HFFc6 (cell line): ENCODE results near the gene TEX22. TPM values are rescaled to one million over a fixed set of nuclear protein-coding genes. Genes with fewer than 3 reads are reported as not detected.
A peak's percentile ranks its signal among the peaks of the same experiment; 100 is the strongest.

Source experiments
- DNase-seq: peaks from one replicate; pipeline ENCODE4 v3.0.0-alpha.2; 2018
- H3K27ac Mint-ChIP-seq: 2 replicates; pipeline ENCODE4 v1.8.0; 2020; ENCODE audit warnings: mild to moderate bottlenecking, mixed read lengths
- H3K27me3 Mint-ChIP-seq: 2 replicates; pipeline ENCODE4 v1.8.0; 2021; ENCODE audit warnings: mild to moderate bottlenecking, moderate library complexity, mixed read lengths; ENCODE audit not compliant: insufficient read depth
- H3K36me3 Mint-ChIP-seq: 2 replicates; pipeline ENCODE4 v1.8.0; 2021; ENCODE audit warnings: low read depth, mixed read lengths
- H3K4me1 Mint-ChIP-seq: 2 replicates; pipeline ENCODE4 v1.8.0; 2020; ENCODE audit warnings: low read depth, mixed read lengths
- H3K4me3 Mint-ChIP-seq: 2 replicates; pipeline ENCODE4 v1.8.0; 2020; ENCODE audit warnings: mild to moderate bottlenecking, moderate library complexity, mixed read lengths
- H3K9me3 Mint-ChIP-seq: 2 replicates; pipeline ENCODE4 v1.8.0; 2020; ENCODE audit warnings: mild to moderate bottlenecking, mixed read lengths
- total RNA-seq, 6 experiments: library from RNA; stranded (reverse); fragmentation: NEBNext Ultra II Directional; extraction: Animal tissue kit (Norgen Biotek cat#: 25700); gene quantifications; 2 replicates in 1 of 6; 3 replicates in 5 of 6; pipeline ENCODE4 v1.2.3, GENCODE V29; 2021
- TF ChIP-seq, protein P1 (sequence below): fragments of 200-600 bp; sonication (generic); IDR thresholded peaks from 2 replicates; pipeline ENCODE4 v1.5.0; 2021; ENCODE audit warnings: antibody characterized with exemption, mild to moderate bottlenecking

TEX22 gene
- total RNA-seq, 6 experiments from 2014 or later, result 0.34 to 2.1 (median 0.76) TPM

DNA sequence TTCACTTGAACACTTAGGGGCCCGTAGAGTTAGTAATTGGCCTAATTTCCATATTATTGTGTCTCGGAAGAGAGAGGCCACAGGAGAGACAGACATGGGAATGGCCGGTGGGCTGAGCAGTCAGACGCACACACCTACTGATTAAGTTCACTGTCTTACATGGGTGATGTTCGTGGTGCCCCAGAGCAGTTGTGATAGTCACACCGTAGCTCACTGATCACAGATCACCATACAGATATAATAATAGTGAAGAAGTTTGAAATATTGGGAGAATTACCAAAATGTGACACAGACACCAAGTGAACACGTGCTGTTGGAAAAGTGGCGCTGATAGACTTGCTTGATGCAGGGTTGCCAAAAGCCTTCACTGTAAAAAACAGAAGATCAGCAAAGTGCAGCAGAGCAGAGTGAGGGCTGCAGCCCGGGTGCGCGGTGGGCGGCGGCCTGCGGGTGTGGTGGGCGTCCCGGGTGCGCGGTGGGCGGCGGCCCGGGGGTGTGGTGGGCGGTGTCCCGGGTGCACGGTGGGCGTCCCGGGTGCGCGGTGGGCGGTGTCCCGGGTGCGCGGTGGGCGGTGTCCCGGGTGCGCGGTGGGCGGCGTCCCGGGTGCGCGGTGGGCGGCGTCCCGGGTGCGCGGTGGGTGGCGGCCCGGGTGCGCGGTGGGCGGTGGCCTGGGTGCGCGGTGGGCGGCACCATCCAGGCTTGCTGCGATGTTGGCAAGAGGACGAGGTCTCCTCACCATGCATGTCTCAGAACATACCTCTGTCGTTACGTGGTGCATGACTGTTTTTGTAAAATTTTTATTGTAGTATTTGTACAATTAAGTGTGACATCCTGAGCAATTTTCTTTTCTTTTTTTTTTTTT, 34.3 kb upstream of the TEX22 start:
- Mint-ChIP-seq H3K9me3 (no peaks in the 10 kb centered on the region), H3K4me1 (peaks cover 6% of the 10 kb centered on the region; the same call in 1 of the 2 replicates), H3K36me3 (peaks cover 6% of the 10 kb centered on the region; the same call in 1 of the 2 replicates), H3K27ac (no peak overlapping the region), H3K27me3 (no peaks in the 10 kb centered on the region; the same call in 1 of the 2 replicates), H3K4me3 (peak overlapping the region; percentile 75)
- DNase-seq, result peak; percentile 69
- TF ChIP-seq, protein P1, sequence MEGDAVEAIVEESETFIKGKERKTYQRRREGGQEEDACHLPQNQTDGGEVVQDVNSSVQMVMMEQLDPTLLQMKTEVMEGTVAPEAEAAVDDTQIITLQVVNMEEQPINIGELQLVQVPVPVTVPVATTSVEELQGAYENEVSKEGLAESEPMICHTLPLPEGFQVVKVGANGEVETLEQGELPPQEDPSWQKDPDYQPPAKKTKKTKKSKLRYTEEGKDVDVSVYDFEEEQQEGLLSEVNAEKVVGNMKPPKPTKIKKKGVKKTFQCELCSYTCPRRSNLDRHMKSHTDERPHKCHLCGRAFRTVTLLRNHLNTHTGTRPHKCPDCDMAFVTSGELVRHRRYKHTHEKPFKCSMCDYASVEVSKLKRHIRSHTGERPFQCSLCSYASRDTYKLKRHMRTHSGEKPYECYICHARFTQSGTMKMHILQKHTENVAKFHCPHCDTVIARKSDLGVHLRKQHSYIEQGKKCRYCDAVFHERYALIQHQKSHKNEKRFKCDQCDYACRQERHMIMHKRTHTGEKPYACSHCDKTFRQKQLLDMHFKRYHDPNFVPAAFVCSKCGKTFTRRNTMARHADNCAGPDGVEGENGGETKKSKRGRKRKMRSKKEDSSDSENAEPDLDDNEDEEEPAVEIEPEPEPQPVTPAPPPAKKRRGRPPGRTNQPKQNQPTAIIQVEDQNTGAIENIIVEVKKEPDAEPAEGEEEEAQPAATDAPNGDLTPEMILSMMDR, result no peak

- Mint-ChIP-seq H3K27me3 (no peaks in the 10 kb centered on the region; the same call in 1 of the 2 replicates), H3K36me3 (peaks cover 6% of the 10 kb centered on the region; the same call in 1 of the 2 replicates), H3K9me3 (no peaks in the 10 kb centered on the region), H3K4me1 (peaks cover 6% of the 10 kb centered on the region; the same call in 1 of the 2 replicates), H3K4me3 (no peak overlapping the region), H3K27ac (no peak overlapping the region)
- TF ChIP-seq, protein P1, result no peak
- DNase-seq, result no peak
Measured at GRCh38 chr14:105365101-105365500, 33.2 kb upstream of the TEX22 start.

GRCh38 chr14:105365681-105366080, 32.7 kb upstream of the TEX22 start:
- Mint-ChIP-seq H3K4me1 (peaks cover 6% of the 10 kb centered on the region; the same call in 1 of the 2 replicates), H3K36me3 (peaks cover 5% of the 10 kb centered on the region; the same call in 1 of the 2 replicates), H3K27ac (no peak overlapping the region), H3K4me3 (no peak overlapping the region), H3K27me3 (peaks cover under 1% of the 10 kb centered on the region; the same call in 1 of the 2 replicates), H3K9me3 (no peaks in the 10 kb centered on the region)
- DNase-seq, result no peak
- TF ChIP-seq, protein P1, result no peak

DNA sequence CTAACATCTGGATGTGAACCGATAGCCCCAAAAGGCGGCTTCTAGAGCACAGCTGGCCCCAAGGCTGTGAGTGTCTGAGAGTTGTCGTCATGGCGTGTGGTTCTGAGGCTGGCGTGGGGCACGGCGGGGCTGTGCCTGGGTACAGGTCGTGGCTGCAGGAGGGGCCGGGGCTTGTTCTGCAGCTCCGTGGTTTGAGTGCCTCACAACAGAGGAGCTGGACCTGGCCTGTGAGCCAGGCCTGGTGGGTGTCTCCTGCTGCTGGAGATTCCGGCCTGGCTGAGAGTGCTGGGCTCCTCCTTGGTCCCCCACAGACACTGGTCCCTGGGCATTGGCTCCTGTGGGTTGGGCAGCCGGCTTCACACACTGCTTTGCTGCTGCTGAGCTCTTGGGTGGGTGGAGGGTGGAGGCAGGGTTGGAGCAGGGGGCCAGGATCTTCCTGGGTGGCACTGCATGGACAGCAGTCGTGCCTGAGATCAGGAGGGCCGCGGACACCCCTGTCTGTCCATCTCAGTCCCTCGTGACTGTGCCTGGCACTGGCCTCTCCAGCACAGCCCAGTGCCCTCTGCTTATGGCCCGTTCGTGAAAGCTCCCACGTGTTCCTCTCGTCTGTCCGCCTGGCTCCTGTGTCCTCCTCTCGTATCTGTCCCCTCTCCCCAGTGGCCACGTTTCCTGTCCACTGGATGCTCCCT, 31.8 kb upstream of the TEX22 start:
- Mint-ChIP-seq H3K4me3 (no peak overlapping the region), H3K9me3 (no peaks in the 10 kb centered on the region), H3K36me3 (no peaks in the 10 kb centered on the region; the same call in 1 of the 2 replicates), H3K27me3 (peaks cover 2% of the 10 kb centered on the region; the same call in 1 of the 2 replicates), H3K4me1 (peaks cover 6% of the 10 kb centered on the region; the same call in 1 of the 2 replicates), H3K27ac (no peak overlapping the region)
- TF ChIP-seq, protein P1, result no peak
- no peak for DNase-seq

DNA sequence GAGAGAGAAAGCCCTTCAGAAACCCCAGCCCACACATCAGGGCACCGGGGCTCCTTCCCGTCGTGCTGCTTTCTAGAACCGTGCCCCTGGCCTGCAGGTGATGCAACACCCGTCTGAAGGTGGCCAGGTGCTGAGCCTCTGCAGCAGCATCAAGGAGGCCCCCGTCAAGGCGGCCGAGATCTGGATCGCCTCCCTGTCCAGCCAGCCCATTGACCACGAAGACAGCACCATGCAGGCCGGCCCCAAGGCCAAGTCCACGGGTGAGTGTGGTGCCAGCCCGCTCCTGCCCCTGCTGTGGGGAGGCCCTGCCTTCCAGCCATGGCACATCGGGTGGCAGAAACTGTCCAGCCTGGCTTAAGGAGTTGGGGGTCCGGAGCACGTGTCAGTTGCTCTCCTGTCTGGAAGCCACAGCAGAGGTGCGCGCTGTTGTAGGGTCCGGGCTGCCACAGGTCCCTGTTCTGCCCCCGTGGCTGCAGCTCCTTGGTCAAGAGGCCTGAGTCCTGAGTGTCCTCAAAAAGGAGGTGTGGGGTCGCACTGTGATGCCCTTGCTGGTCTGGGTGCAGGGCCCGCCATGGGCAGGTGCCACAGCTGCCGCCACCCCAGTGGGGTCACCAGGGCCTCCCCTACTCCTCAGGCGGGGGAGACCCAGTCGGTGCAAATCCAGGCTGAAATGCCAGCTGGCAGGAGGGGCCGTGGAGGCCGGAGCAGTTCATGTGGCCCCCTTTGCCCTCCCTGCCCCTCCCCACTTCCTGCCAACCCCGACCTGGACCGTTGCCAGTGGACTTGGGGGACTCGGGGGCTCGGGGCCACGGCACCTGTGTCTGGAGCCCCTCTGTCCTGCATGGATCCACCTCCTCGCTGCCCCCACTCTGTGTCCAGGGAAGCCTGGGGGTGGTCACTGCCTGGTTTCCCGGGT, 31.0 kb upstream of the TEX22 start:
- H3K9me3 Mint-ChIP-seq, result no peaks in the 10 kb centered on the region
- peaks cover 2% of the 10 kb centered on the region; the same call in 1 of the 2 replicates for H3K27me3 Mint-ChIP-seq
- H3K36me3 Mint-ChIP-seq, result no peaks in the 10 kb centered on the region; the same call in 1 of the 2 replicates
- TF ChIP-seq, protein P1, result no peak
- DNase-seq, result no peak
- H3K4me1 Mint-ChIP-seq, result peaks cover 6% of the 10 kb centered on the region; the same call in 1 of the 2 replicates
- H3K27ac Mint-ChIP-seq, result no peak overlapping the region
- no peak overlapping the region for H3K4me3 Mint-ChIP-seq
